HK-2 (cell line): ENCODE data around the gene RASA3.

ENCODE experiments used
- DNase-seq: peaks from one replicate; pipeline ENCODE4 v3.0.0-alpha.2; 2018; ENCODE audit not compliant: unreplicated experiment

The RASA3 gene

DNA sequence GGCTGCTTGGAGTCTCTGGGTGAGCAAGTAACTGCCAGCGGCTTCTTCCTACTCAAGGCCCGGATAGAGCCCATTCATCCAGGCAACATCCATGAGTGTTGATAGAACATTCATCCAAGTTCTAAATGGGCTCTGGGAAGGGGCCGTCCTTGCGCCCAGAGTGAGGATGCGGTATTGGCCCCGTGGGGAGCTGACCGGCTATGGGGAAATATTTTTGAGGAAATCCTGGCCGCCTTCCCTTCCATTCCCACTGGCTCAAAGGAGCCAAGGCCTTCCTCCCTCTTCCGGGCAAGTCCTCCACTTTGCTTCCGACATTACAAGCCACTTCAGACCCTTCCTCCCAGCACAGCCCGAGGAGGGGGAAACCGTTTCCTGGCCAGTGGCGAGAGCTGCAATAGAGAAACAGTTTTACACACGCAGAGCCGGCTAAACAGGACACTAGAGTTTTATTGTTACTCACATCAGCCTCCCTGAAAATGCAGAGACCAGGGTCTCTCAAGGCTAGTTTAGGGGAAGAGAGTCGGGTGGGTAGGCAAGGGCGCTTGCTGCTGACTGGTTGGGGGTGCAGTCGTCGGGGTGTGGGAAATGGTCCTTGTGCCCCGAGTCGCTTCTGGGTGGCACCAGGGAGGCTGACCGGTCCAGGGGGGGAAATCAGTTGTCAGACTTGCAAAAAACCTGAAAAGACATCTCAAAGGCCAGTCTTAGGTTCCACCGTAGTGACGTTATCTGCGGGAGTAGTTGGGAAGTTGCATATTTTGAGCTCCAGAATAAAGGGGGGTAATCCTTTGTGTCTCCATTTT lies 196.1 kb downstream of the RASA3 start:
- DNase-seq: no peak

DNA sequence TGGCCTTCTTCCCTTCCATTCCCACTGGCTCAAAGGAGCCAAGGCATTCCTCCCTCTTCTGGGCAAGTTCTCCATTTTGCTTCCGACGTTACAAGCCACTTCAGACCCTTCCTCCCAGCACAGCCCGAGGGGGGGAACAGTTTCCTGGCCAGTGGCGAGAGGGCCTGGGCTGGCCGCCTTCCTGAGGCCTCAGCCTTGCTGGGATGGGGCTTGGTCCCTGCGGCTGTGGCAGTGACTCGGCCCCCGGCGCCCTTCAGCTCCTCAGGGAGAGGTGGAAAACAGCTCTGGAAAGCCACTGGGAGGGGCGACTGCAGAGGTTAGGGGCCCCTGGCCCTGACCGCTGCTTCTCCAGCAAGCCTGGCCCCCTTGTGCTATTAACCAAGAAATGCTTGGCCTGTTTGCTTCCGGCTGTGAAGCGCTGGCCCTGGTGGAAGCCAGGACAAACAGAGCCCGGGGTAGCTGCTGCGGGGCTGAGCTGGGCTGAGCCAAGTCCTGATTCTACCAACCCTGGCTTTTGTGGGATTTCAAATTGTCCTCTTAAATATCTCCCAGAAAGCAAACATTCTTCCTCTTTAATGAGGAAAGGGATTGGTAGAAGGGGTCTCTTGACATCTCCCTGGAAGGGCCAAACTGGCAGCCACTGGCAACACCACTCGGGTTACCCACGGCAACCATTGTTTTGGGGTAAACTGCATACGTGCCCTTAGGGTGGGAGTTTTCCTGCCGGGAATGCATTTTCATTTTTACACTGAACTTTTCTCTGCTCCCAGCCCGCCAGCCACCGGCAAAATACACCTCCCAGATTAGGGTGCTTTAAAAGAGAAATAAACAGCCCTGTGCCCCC lies 197.2 kb downstream of the RASA3 start:
- DNase-seq: no peak

DNA sequence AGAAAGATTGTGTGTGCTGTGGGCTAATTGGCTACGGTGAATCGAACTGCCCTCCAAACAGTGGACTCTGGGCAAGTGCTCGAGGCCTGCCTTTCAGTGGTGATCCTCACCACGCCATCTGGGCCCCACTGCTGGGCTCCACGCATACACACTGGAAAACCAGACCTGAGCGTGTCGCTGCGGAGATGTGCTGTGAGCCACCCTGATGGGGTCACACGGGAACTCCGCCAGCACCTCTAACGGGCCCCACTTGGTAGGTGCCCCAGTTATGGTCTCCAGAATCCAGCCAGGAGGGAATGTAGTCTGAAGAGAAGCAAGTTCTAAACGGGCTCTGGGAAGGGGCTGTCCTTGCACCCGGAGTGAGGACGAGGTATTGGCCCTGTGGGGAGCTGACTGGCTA lies 197.8 kb downstream of the RASA3 start:
- no peak for DNase-seq

DNA sequence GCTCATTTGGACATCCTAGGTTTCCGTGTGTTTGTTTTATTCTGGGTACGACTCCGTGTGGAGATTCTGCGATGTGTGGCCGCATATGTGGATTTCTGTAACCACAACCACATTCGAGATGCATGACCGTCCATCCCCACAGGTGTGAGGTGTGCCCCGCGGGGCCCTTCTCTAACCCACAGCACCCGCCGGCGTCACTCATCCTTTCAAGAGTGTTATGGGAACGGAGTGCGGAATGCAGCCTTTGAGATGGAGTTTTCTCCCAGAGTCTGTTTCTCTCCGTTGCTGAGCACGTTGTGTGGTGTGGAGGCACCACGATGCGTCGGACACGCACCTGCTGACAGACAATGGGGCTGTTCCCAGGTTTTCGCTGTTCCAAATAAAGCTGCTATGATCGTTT lies 198.5 kb downstream of the RASA3 start:
- no peak for DNase-seq

DNA sequence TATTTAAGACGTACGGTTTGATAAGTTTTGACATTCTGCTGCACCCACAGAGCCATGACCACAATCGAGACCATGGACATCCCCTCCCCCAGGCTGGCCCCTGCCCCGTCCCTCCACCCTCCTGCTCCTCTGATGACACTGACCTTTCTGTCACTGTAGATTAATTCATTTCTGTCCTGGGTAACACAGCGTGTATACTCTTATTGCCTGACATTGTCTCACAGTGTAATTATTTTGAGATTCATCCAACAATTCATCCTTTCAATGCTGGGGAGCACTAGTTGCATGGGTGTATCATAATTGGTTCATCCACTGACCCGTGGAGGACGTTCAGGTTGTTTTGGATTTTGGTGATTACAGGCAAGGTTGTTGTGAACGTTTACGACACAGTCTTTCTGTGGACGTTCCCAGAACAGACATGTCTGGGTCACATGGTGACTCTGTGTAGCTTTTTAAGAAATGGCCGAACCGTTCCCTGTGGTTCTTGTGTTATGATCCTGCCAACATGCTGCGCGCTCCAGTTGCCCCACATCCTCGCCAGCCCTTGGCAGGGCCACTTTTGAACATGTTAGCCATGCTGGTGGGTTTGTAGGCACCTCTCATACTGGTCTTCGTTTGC lies 200.5 kb downstream of the RASA3 start:
- no peak for DNase-seq

DNA sequence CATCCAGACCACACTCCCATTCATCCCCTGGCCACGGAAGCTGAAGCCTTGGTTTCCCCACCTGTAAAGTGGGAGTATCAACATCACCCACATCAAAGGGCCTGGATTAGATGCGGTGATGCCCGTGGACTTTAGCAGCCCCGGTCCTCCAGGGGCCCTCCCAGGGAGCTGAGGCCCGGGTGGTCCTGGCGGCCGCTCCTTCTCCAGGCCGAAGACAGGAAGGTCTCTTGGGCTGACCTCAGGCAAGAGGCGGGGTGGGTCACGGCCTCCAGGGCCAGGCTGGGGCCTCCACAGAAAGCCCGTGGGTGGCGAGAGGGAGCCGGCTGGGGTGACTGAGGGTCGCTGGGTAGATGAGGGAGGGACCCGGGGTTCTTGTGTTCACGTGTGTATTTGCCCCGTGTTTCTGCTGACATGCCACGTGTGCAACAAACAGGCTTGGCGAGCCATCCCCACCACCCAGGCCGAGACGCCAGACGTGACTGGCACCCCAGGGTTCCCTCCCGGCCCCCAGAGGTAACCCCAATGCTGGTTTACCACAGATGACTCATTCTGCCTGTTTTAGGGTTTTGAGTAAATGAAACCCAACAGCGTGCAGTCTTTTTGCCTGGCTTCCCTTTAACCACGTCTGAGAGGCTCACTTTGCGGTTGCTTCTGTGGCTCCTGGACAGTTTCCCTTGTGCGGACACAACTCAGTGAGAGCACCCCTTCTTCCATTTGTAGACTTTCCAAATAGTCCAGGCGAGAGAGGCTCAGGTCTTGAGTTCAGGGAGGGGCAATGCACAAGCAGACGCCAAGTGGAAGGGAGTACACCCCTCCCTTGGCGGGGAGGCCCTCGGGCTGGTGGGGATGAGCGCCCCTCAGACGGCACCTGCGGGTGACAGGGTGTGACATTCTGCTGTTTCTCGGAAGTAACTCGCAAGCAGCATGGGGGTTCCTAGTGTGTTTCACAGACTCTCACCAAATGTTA lies 201.5 kb downstream of the RASA3 start:
- no peak for DNase-seq

DNA sequence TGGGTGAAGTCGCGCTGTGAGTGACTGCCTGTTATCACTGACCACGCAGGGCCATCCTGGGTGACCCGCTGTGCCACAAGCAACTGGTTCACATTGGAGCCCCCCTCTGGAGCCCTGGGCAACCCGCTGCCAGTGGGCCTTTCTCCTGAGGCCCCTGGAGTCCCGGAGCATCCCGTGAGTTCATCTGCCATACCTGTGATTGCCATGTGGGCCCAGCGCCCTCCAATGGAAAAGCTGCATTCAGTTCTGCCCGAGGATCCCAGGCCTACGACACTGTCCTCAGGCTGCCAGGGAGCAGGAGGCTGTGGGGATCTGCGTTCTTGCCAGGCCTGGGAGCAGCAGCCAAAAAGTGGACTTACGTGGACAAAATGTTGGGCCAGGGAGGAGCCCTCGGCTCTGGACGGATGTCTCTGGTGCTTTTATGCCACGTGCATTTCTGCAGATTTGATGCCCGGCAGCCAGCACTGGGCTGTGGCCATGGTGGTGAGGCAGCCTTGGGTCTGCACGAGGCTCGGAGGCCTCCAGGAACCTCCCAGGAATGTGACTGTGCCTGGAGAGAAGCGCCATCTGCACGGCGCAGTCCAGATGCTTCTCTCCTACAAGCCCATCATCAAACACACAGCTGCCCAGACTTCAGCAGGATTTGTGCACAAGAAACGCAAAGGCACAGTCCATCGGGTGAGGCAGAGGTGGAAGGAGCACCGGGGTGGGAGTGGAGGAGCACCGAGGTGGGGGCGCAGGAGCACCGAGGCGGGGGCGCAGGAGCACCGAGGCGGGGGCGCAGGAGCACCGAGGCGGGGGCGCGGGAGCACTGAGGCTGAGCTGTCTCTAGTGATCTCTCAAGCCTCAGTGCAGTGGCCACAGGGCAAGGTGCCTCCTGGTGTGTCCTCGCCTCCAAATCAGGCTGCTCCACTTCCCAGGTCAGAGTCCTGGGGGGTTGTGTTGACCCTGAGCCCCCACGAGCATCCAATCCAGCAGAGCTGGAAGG lies 202.5 kb downstream of the RASA3 start:
- no peak for DNase-seq

DNA sequence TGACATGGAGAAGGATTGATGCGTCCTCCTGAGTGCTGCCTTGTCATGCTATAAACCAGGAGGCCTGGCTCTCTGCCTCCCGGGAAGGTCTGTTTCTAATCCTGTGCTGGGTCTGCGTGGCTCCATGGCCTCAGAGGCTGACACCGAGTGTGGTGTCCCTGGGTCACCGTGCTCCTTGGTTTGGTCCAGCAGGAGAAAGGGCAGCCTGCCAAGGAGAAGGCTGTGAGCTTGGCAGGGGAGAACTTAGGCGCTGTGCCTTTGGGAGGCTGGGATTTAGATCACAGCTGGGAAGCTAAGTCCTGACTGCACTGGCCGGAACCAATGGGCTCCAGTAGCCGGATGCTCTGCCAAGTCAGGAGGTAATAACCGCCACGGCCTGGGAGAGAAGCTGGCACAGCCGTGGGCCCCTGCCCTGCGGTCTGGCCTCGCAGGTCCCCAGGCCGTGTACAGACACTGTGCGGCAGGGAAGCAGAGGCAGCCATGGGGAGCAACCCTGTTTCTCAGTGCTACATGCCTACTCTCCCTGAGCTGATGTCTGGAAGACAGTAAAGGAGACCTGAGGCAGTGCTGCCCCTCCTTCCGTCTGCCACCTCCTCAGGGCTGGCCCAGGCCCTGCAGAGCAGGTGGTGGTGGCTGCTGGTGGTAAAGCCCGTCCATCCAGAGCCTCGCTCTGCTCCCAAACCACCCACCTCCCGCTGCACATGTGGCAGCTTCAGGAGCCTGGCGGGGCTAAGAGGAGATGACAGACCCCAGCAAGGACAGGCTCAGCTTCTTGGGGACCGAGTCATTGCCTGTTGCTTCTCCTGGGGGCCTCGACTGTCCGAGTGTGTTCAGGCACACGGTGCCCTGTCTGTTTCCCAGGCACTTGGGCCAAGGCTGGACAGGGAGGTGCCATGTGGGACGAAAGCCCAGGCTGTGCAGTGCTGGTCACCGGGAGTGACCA lies 203.5 kb downstream of the RASA3 start:
- no peak for DNase-seq
